Sigmoid colon (tissue), 4 donors: ENCODE measurements around the gene DNM2.

Experiments
- CTCF ChIP-seq, 4 experiments: fragments of 450-650 bp in 3 of 4; fragments of 200-600 bp in 1 of 4; IDR thresholded peaks; one replicate each; pipeline ENCODE4 v1.5.1; 2016 to 2019; ENCODE audit warnings: antibody characterized with exemption in 4 of 4, mild to moderate bottlenecking in 3 of 4, moderate library complexity in 2 of 4
- EP300 ChIP-seq, 4 donors: sonication (generic); formaldehyde crosslinking; IDR thresholded peaks; one replicate each; pipeline ENCODE4 v1.6.1; 2017; ENCODE audit warnings: antibody characterized with exemption in 4 of 4

- TF ChIP-seq CTCF (IDR thresholded peaks at IDR 0.05) (no peak), EP300 (IDR thresholded peaks at IDR 0.05) (no peak)
These were observed 48.3 kb downstream of the DNM2 start for GRCh38 chr19:10766049-10766623.
